Urinary bladder (tissue), 4 donors: Measurements from ENCODE around the gene CGN. TPM values are rescaled to one million over a fixed set of nuclear protein-coding genes. Genes with fewer than 3 reads are reported as not detected.

Source experiments
- DNase-seq: peaks from one replicate; pipeline ENCODE4 v3.0.0-alpha.2; 2015; ENCODE audit errors: extremely low spot score
- H3K27ac ChIP-seq: one replicate; pipeline ENCODE4 v1.5.1; 2013; ENCODE audit warnings: low read depth, mild to moderate bottlenecking, moderate library complexity
- H3K36me3 ChIP-seq: one replicate; pipeline ENCODE4 v1.6.1; 2013; ENCODE audit warnings: mild to moderate bottlenecking, moderate library complexity; ENCODE audit not compliant: insufficient read depth
- H3K4me1 ChIP-seq: one replicate; pipeline ENCODE4 v1.6.1; 2013; ENCODE audit warnings: mild to moderate bottlenecking, moderate library complexity; ENCODE audit not compliant: insufficient read depth
- H3K4me3 ChIP-seq: one replicate; pipeline ENCODE4 v1.5.1; 2013; ENCODE audit warnings: low read depth, low read length
- WGBS: extraction: QIAGEN DNeasy Blood & Tissue Kit; methylation state at CpG from one replicate; pipeline ENCODE4 v1.1.7; 2013; 5-methylcytosine and 5-hydroxymethylcytosine counted together
- polyA plus RNA-seq: library from polyadenylated mRNA; stranded (reverse); fragments of 200-250 nt; gene quantifications from one replicate; pipeline ENCODE4 v1.2.3, GENCODE V29; 2013
- total RNA-seq: library from RNA; depleted of rRNA; stranded (reverse); fragments of >200 nt; gene quantifications from one replicate; pipeline ENCODE4 v1.2.3, GENCODE V29; 2014
- donor health status: healthy with polysubstance abuse.
- donor health status: healthy.

CGN gene
- total and polyA plus RNA-seq, 2 donors: 5.5 to 5.9 TPM

- H3K36me3 ChIP-seq: no peaks in the 10 kb centered on the region
- H3K4me1 ChIP-seq: peaks cover 4% of the 10 kb centered on the region
- 2% methylated on average over 70 of the region's 70 CpGs for WGBS
- H3K27ac ChIP-seq: peak within 1 kb of the TSS; percentile 73
- H3K4me3 ChIP-seq: peak within 1 kb of the TSS; percentile 59
- DNase-seq: peak; percentile 92
Observed at GRCh38 chr1:151540021-151540981, 29.1 kb downstream of the CGN start, which contains the start of gene TUFT1. Gene TUFT1, plus strand, starts transcription at chr1:151540309. Its CDS starts 58 bp downstream, at chr1:151540367.

GRCh38 chr1:151540982-151541377 lies 29.8 kb downstream of the CGN start:
- peaks cover 4% of the 10 kb centered on the region for H3K4me1 ChIP-seq
- peak overlapping the region; percentile 25 for H3K27ac ChIP-seq
- DNase-seq: no peak
- H3K36me3 ChIP-seq: no peaks in the 10 kb centered on the region
- 21% methylated on average over 13 of the region's 13 CpGs for WGBS
- H3K4me3 ChIP-seq: peak overlapping the region; percentile 59

GRCh38 chr1:151541752-151542151 lies 30.6 kb downstream of the CGN start:
- WGBS: 79% methylated on average over 5 of the region's 5 CpGs
- no peak for DNase-seq
- Histone ChIP-seq H3K36me3 (no peaks in the 10 kb centered on the region), H3K4me1 (peaks cover 4% of the 10 kb centered on the region), H3K27ac (no peak overlapping the region), H3K4me3 (no peak overlapping the region)

- 35% methylated on average over 3 of the region's 3 CpGs for WGBS
- peak overlapping the region; percentile 28 for H3K27ac ChIP-seq
- no peaks in the 10 kb centered on the region for H3K36me3 ChIP-seq
- H3K4me1 ChIP-seq: peaks cover 4% of the 10 kb centered on the region
- DNase-seq: no peak
- no peak overlapping the region for H3K4me3 ChIP-seq
Observed at GRCh38 chr1:151542710-151543129, 31.5 kb downstream of the CGN start.

- peaks cover 4% of the 10 kb centered on the region for H3K4me1 ChIP-seq
- no peak for DNase-seq
- no peak overlapping the region for H3K4me3 ChIP-seq
- H3K27ac ChIP-seq: no peak overlapping the region
- no peaks in the 10 kb centered on the region for H3K36me3 ChIP-seq
- WGBS: 36% methylated on average over 1 of the region's 1 CpG
Observed at GRCh38 chr1:151545542-151545941, 34.4 kb downstream of the CGN start.

- Histone ChIP-seq H3K36me3 (no peaks in the 10 kb centered on the region), H3K4me3 (no peak overlapping the region), H3K27ac (no peak overlapping the region), H3K4me1 (peaks cover 4% of the 10 kb centered on the region)
- 78% methylated on average over 4 of the region's 4 CpGs for WGBS
- DNase-seq: no peak
Observed at GRCh38 chr1:151546011-151546925, 35.1 kb downstream of the CGN start.

GRCh38 chr1:151547119-151547899 lies 36.1 kb downstream of the CGN start:
- Histone ChIP-seq H3K4me1 (peaks cover 4% of the 10 kb centered on the region), H3K4me3 (no peak overlapping the region), H3K36me3 (no peaks in the 10 kb centered on the region), H3K27ac (peak overlapping the region; percentile 4)
- 48% methylated on average over 7 of the region's 7 CpGs for WGBS
- no peak for DNase-seq

- no peaks in the 10 kb centered on the region for H3K36me3 ChIP-seq
- H3K4me3 ChIP-seq: no peak overlapping the region
- 96% methylated on average over 3 of the region's 3 CpGs for WGBS
- H3K27ac ChIP-seq: peak overlapping the region; percentile 4
- no peak for DNase-seq
- no peaks in the 10 kb centered on the region for H3K4me1 ChIP-seq
Observed at GRCh38 chr1:151547900-151548230, 36.7 kb downstream of the CGN start.

- no peak for DNase-seq
- Histone ChIP-seq H3K4me3 (no peak overlapping the region), H3K4me1 (no peaks in the 10 kb centered on the region)
Observed at GRCh38 chr1:151549199-151549598, 38.0 kb downstream of the CGN start.

GRCh38 chr1:151553659-151554058 lies 42.5 kb downstream of the CGN start:
- WGBS: 94% methylated on average over 4 of the region's 4 CpGs

More at GRCh38 chr1:151549199-151549598, 38.0 kb downstream of the CGN start:
- 69% methylated on average over 2 of the region's 2 CpGs for WGBS
- H3K36me3 ChIP-seq: no peaks in the 10 kb centered on the region
- H3K27ac ChIP-seq: no peak overlapping the region

GRCh38 chr1:151556052-151556451 lies 44.9 kb downstream of the CGN start:
- Histone ChIP-seq H3K4me1 (no peaks in the 10 kb centered on the region), H3K27ac (no peak overlapping the region), H3K36me3 (no peaks in the 10 kb centered on the region), H3K4me3 (no peak overlapping the region)
- DNase-seq: no peak
- 95% methylated on average over 2 of the region's 2 CpGs for WGBS

More at GRCh38 chr1:151553659-151554058, 42.5 kb downstream of the CGN start:
- no peak overlapping the region for H3K4me3 ChIP-seq
- no peaks in the 10 kb centered on the region for H3K4me1 ChIP-seq
- no peak overlapping the region for H3K27ac ChIP-seq
- H3K36me3 ChIP-seq: no peaks in the 10 kb centered on the region
- no peak for DNase-seq

GRCh38 chr1:151562661-151563060 lies 51.5 kb downstream of the CGN start:
- Histone ChIP-seq H3K4me3 (no peak overlapping the region), H3K27ac (no peak overlapping the region), H3K36me3 (peaks cover 4% of the 10 kb centered on the region), H3K4me1 (no peaks in the 10 kb centered on the region)
- 78% methylated on average over 1 of the region's 1 CpG for WGBS
- no peak for DNase-seq

- Histone ChIP-seq H3K4me1 (no peaks in the 10 kb centered on the region), H3K27ac (no peak overlapping the region), H3K36me3 (peaks cover 4% of the 10 kb centered on the region), H3K4me3 (no peak overlapping the region)
- DNase-seq: no peak
- 95% methylated on average over 2 of the region's 2 CpGs for WGBS
Observed at GRCh38 chr1:151563376-151563775, 52.2 kb downstream of the CGN start.
